Lower leg skin (tissue), 3 donors: ENCODE results near the gene ZSCAN21.

Experiments used
- POLR2A ChIP-seq, 2 donors: fragments of 450-650 bp; IDR thresholded peaks; one replicate each; pipeline ENCODE4 v1.6.1; 2016 to 2017; ENCODE audit warnings: antibody characterized with exemption in 2 of 2, mild to moderate bottlenecking in 1 of 2, moderate library complexity in 1 of 2
- TF ChIP-seq, protein P1 (sequence below), 3 donors: fragments of 450-650 bp; IDR thresholded peaks; one replicate each; pipeline ENCODE4 v1.5.1; 2016; ENCODE audit warnings: antibody characterized with exemption in 3 of 3, mild to moderate bottlenecking in 3 of 3, moderate library complexity in 2 of 3

DNA sequence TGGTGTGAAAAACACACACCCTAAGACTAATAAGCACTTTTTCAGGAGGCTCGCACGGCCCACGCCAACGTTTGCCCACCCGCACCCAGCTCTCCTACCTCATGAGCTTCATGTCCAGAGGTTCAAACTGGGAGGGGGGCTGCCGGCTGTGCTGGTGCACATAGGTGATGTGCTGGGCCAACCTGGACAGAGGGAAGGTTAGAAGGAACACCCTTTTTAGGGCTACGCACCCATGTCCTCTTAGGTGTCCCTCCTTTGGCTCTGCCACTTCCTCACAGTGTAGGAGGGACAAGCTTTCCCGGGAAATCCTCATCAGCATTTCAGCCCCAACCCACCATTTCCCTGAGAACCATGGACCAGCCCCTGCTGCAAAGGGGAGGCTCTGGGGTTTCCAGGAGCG, 45.7 kb downstream of the ZSCAN21 start:
- TF ChIP-seq, protein P1, sequence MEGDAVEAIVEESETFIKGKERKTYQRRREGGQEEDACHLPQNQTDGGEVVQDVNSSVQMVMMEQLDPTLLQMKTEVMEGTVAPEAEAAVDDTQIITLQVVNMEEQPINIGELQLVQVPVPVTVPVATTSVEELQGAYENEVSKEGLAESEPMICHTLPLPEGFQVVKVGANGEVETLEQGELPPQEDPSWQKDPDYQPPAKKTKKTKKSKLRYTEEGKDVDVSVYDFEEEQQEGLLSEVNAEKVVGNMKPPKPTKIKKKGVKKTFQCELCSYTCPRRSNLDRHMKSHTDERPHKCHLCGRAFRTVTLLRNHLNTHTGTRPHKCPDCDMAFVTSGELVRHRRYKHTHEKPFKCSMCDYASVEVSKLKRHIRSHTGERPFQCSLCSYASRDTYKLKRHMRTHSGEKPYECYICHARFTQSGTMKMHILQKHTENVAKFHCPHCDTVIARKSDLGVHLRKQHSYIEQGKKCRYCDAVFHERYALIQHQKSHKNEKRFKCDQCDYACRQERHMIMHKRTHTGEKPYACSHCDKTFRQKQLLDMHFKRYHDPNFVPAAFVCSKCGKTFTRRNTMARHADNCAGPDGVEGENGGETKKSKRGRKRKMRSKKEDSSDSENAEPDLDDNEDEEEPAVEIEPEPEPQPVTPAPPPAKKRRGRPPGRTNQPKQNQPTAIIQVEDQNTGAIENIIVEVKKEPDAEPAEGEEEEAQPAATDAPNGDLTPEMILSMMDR (IDR thresholded peaks at IDR 0.05), result no peak
- no peak for TF ChIP-seq POLR2A (IDR thresholded peaks at IDR 0.05)
